Stimulated activated CD8-positive, alpha-beta memory T cell treated with anti-CD3 and anti-CD28 coated beads, Interleukin-4, amount 100 ng/mL, for 4 hours (primary cell): ENCODE data around the gene GJD2.

Experiments
- DNase-seq, 2 donors: peaks; one replicate each; pipeline ENCODE4 v3.0.0-alpha.2; 2020; ENCODE audit warnings: low read depth in 2 of 2, low spot score in 1 of 2

The GJD2 gene

GRCh38 chr15:34773917-34774316, 19.1 kb upstream of the GJD2 start:
- no peak for DNase-seq

- DNase-seq: no peak
Measured at GRCh38 chr15:34773013-34773412, 18.2 kb upstream of the GJD2 start.

- no peak for DNase-seq
Measured at GRCh38 chr15:34772312-34772711, 17.5 kb upstream of the GJD2 start.

- DNase-seq: no peak
Measured at GRCh38 chr15:34769711-34770110, 14.9 kb upstream of the GJD2 start.

GRCh38 chr15:34768530-34768929, 13.7 kb upstream of the GJD2 start:
- no peak for DNase-seq

GRCh38 chr15:34765741-34766140, 10.9 kb upstream of the GJD2 start:
- DNase-seq: no peak

- no peak for DNase-seq
Measured at GRCh38 chr15:34760909-34761308, 6.1 kb upstream of the GJD2 start.

GRCh38 chr15:34759992-34760391, 5.2 kb upstream of the GJD2 start:
- no peak for DNase-seq

- no peak for DNase-seq
Measured at GRCh38 chr15:34759347-34759746, 4.5 kb upstream of the GJD2 start.

GRCh38 chr15:34757262-34757661, 2.5 kb upstream of the GJD2 start:
- DNase-seq: no peak

GRCh38 chr15:34755419-34755773, 598 bp upstream of the GJD2 start:
- DNase-seq: no peak

- no peak for DNase-seq
Measured at GRCh38 chr15:34754171-34754601, 612 bp downstream of the GJD2 start.

GRCh38 chr15:34753236-34753894, 1.4 kb downstream of the GJD2 start:
- DNase-seq: no peak

- no peak for DNase-seq
Measured at GRCh38 chr15:34749691-34750090, 5.1 kb downstream of the GJD2 start.

GRCh38 chr15:34739346-34739745, 15.5 kb downstream of the GJD2 start:
- DNase-seq: no peak

- no peak for DNase-seq
Measured at GRCh38 chr15:34738002-34738401, 16.8 kb downstream of the GJD2 start.

- no peak for DNase-seq
Measured at GRCh38 chr15:34737477-34737876, 17.3 kb downstream of the GJD2 start.

- no peak for DNase-seq
Measured at GRCh38 chr15:34734303-34734702, 20.5 kb downstream of the GJD2 start.

- DNase-seq: no peak
Measured at GRCh38 chr15:34733621-34734020, 21.2 kb downstream of the GJD2 start.

GRCh38 chr15:34732430-34732829, 22.4 kb downstream of the GJD2 start:
- DNase-seq: no peak

- no peak for DNase-seq
Measured at GRCh38 chr15:34730701-34731100, 24.1 kb downstream of the GJD2 start.

- DNase-seq: no peak
Measured at GRCh38 chr15:34729886-34730285, 24.9 kb downstream of the GJD2 start.

- no peak for DNase-seq
Measured at GRCh38 chr15:34729056-34729455, 25.7 kb downstream of the GJD2 start.
